NCI-H1694 (cell line): ENCODE measurements around the gene PTPN6.
"Not testable (repeated sequence)": the region's sequence is repeated elsewhere in the genome, so short reads cannot be mapped to it uniquely, and the experiment has no call there.

Experiments used
- DNase-seq: peaks from one replicate; lab custom pipeline; 2025; lab: John Stamatoyannopoulos, UW

PTPN6 gene

DNA sequence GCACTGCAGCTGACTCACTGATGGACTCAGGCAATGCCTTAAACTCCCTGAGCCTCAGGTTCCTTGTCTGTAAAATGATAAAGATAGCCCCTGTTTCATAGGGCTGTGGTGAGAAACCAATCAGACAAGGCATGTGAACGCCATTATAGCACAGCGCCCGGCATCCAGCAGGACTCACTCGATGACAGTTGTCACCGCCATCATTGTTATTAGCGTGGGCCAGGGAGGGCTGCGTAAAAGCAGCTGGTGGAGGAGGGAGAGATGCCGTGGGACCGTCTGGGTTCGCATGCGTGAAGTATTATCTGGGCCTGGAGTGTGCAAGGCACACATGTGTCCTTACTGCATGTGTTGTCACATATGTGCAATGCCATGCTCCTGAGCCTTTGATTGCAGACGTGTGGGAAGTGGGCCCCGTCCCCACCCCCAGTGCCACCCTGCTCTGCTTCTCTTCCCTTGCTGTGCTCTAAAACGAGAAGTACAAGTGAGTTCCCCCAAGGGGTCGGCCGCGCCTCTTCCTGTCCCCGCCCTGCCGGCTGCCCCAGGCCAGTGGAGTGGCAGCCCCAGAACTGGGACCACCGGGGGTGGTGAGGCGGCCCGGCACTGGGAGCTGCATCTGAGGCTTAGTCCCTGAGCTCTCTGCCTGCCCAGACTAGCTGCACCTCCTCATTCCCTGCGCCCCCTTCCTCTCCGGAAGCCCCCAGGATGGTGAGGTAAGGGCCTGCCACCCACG, at the start of gene PTPN6:
PTPN6 (plus strand) TSS at position 546 of the 730 bp plus-strand sequence; CDS start at position 703, 157 bp downstream.
- no peak for DNase-seq

DNA sequence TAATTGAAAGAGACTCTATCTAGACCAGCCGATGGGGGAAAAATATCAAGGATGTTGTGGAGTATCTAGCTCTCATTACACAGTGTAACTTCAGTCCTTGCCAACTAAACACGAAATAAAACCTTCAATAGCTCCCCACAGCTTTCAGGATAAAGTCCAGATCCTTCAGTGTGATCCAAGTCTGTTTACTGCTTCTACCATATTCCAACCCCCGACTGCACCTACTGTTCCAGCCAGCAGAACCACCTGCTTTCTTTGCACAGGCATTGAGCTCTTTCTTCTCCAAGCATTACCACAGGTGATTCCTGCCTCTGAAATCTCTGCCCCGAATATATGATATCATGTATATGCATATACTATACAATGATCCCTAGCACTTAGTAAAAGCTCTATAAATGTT, 48.7 kb upstream of the PTPN6 start:
- DNase-seq: no peak

DNA sequence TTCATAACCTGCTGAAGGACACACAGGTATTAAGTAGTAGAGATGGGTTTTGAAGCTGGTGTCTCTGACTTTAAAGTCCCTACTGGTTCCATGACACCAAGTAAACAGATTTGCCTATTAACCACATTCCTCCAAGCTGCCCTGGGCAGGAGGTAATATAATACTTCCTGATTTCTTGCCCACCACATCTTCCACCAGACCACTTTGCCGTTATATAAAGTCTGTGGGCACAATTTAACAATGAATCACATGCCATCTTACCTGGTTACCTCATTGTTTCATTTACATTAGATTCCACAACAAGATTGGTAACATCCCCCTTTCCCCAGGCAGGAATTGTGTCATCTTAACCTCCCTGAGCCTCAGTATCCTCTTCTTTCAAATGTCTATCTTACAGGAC, 47.4 kb upstream of the PTPN6 start:
- DNase-seq: no peak

DNA sequence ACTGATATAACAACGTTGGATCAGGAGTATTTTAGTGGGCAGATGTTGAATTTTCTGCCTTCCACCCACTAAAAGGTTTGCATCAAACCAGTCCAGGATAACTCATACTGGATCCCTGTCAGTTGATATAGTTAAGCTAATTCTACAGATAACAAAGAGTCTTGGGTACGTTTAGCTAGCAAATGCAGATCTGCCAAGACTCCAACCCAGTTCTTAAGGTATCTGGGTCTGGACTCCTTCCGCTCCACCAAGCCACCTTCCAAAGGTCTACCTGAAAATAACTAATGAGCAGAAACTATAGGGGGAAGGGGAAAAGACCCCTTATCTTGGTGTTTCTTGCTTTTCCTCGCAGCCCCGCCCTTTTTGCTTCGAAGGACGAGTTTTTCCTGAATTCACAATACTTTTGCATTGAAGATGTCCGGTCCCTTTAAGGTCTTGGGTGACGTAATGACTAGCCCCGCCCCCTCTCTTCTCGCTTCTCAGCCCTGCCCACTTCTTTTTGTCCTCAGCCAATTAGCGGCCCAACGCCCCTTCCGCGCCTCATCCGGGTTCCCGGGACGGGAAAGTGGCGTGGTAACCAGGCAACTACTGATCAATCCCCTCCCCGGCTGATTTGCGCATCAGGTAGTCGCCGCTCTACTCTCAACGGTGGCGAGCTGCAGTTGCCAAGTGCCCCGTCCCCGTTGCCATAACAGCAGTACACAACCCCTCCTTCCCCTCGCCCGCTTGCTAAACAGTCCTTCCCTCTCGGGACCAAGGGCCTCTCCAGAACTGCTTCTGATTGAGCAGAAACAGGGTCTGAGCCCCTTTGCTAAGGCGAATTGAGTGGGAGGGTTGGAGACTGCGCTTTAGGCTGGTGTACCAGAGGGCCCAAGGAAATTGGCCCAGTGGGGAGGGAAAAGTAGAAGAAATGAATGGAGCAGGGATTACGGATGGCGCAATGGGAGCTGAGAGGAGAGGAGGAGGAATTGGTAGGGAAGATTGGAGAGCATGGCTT, 46.6 kb upstream of the PTPN6 start, which contains the start of gene LRRC23:
LRRC23 (plus strand) TSS at position 543 of the 997 bp plus-strand sequence. CDS start 812 bp downstream, outside the sequence.
- peak; percentile 99 for DNase-seq

DNA sequence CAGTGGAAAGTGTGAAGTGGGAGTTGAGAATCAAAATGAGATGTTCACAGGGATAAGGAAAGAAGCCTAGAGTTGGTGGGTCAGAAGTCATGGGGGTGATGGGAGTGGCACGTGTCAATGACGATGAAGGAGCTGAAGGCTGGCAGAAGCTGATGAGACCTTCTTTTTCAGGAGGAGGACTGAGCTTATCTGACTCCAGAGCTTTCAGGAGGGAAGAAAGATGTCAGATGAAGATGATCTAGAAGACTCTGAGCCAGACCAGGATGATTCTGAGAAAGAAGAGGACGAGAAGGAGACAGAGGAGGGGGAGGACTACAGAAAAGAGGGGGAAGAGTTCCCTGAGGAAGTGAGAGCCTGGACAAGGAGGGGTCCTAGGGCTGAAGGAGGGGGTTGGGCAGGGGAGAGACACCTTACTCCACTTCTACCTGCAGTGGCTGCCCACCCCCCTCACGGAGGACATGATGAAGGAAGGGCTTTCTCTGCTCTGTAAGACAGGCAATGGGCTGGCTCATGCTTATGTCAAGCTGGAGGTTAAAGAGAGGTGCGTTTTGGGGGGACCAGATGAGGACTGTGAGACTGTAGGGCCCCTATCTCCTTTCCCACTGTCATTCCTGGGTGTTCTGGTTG, 45.6 kb upstream of the PTPN6 start:
- no peak for DNase-seq

DNA sequence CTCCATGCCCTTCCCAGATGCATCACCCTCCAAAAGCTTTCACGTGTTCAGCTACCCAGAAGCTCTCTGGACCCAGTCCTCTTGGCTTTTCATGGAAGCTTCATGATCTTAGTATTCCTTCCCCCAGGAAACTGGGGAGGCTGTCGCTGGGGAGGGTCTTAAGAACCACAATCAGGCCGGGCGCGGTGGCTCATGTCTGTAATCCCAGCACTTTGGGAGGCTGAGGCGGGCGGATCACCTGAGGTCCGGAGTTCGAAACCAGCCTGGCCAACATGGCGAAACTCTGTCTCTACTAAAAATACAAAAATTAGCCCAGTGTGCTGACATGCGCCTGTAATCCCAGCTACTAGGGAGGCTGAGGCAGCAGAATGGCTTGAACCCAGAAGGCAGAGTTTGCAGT, 43.0 kb upstream of the PTPN6 start:
- DNase-seq: not testable (repeated sequence)

DNA sequence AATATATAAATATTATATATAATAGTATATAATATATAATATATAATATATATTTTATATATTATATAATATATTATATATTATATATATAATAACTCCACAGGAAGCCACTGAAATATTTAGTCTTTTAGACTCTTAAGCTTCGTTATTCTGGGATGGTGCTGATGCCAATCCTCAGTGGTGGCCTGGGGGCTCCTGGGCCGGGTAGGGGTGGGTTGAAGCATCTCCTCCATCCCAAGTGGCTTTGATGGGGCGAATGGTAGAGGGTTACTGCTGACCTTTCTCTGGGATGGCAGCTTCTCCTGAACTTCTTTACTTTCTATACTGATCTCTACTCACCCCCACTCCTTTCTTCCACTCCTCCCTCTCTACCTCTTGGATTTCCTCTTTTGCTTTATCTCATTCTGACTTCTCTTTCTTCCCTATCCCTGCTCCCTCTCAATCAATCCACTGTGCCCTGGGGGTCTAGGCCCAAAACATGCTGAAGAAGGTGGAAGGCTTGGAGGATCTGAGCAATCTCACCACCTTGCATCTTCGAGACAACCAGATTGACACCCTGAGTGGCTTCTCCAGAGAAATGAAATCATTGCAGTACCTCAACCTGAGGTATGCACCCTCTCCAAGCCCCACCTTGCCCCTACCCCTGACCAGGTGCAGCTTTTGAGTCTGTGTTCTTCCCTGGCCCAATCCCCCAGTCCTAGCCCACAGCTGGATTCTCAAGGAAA, 41.6 kb upstream of the PTPN6 start:
- no peak for DNase-seq

DNA sequence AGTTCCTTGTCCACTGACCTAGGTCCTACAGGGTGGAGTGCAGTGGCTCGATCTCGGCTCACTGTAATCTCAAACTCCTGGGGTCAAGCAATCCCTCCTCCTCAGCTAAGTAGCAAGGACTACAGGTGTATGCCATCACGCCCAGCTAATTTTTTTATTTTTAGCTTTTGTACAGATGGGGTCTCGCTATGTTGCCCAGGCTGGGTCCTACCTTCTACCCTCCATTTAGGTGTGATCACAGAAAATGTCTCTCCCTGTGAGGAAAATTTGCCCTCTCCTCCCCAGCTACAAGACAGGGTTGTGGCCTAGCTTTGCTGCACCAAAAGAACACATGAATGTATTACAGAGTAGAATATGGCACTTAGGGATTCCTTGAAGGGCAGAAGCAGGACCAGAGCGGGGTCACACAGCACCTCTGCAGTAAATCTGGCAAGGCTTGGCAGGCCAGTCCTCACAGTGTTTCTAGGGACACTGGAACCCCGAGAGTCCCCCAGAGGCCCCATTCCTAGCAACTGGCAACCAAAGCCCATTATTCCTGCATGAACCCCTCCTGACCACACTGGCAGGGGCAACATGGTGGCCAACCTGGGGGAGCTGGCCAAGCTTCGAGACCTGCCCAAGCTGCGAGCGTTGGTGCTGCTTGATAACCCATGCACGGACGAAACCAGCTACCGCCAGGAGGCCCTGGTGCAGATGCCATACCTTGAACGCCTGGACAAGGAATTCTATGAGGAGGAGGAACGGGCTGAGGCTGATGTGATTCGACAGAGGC, 38.8 kb upstream of the PTPN6 start:
- no peak for DNase-seq

DNA sequence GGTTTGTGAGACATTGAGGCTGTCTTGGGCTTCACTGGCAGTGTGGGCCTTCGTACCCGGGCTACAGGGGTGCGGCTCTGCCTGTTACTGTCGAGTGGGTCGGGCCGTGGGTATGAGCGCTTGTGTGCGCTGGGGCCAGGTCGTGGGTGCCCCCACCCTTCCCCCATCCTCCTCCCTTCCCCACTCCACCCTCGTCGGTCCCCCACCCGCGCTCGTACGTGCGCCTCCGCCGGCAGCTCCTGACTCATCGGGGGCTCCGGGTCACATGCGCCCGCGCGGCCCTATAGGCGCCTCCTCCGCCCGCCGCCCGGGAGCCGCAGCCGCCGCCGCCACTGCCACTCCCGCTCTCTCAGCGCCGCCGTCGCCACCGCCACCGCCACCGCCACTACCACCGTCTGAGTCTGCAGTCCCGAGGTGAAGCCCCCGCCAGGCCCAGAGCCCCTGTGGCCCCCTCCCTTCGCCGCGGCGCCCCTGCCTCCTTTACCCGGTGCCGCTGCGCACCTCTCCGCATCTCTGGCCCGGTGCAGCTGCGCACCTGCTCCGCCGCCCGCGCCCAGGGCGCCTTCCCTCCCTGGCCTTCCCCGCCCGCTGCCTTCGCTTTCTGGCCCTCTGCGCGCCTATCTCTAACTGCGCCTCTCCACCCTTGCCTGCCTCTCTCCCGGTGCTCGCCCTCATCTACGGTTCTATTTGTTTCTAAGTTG, 36.8 kb upstream of the PTPN6 start, which contains the start of gene ENO2:
ENO2 (plus strand) TSS at position 335 of the 701 bp plus-strand sequence. CDS start 1,253 bp downstream, outside the sequence.
- peak; percentile 33 for DNase-seq

DNA sequence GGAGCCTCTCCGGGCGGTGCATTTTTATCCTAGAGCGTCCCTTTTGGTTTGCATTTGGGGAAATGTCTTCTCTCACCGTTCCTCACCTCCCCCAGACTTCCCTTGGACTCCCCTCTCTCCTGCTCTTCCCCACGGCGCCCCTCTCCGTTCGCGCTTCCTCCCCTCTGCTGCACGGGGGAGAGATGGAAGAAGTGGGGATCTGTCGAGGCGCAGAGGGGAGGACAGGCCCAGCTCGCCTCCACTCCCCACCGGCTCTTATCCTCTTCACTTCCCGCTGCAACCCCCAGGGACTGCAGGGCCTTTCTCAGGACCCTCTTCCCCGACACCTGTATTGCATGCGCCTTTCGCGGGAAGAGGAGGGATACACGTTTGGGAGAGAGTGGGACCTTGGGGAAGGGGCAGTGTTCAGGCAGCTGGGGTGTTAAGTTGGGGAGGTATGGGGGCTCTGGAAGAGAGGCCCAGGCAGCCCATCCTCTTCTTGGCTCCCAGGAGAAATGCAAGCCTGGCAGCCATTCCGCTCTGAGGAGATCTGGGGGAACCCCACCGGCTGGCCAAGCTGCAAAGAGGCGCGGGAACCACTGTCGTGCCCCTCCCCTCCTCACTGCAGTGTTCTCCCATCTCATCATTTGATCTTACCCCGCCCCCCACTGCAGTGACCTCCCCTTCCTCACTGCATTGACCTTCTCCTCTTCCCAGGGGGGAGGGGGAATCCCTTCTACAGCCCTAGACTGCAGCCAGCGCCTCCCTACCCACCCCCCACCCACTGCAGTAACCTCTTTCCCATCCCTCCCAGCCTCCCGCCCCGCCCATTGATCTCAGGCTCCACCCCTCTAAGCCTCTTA, 36.0 kb upstream of the PTPN6 start:
- no peak for DNase-seq

DNA sequence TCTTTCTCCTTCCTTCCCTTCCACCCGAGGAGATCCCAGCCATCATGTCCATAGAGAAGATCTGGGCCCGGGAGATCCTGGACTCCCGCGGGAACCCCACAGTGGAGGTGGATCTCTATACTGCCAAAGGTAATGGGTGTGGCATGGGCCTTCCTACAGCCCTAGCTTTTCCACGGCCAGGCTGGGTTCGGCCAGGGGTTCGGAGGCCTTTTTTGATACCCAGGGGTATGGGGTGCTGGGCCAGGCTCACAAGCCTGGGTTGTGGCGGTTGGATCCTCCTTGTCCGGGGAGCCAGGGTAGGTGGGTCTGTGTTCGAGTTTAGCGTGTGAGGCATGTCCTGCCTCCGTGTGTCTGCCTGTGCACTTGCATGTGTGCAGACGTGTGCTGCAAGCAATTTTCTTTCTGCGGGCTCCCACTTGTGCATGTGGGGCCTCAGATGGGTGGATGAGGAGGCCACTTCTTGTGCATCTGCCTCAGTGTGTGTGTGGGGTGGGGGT, 35.3 kb upstream of the PTPN6 start:
- no peak for DNase-seq

DNA sequence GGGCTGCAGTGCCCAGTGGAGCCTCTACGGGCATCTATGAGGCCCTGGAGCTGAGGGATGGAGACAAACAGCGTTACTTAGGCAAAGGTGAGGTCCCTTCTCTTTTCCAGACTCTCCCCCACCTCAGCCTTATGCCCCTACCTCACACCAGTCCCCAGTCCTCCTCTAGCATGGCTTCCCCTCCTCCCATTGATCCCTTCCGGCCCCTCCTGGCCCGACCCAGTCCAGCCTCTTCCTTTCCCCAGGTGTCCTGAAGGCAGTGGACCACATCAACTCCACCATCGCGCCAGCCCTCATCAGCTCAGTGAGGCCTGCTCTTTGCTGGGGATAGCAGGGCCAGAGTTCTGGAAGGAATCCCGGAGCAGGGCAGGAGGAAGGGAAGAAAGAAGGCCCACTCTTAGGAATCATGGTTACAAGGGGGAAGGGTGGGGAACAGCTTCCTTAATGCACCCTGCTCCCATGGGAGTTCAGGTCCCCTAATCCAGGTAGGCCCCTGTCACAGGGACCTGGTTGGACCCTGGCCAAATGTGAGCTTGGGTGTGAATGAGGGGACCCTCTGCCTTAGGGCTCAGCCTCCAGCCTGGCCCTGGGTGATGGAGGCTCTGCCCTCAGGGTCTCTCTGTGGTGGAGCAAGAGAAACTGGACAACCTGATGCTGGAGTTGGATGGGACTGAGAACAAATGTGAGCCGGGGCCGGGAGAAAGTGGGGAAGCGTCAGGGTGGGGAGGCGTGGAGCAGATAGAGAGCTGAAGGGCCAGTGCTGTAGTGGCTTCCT, 34.5 kb upstream of the PTPN6 start:
- no peak for DNase-seq

DNA sequence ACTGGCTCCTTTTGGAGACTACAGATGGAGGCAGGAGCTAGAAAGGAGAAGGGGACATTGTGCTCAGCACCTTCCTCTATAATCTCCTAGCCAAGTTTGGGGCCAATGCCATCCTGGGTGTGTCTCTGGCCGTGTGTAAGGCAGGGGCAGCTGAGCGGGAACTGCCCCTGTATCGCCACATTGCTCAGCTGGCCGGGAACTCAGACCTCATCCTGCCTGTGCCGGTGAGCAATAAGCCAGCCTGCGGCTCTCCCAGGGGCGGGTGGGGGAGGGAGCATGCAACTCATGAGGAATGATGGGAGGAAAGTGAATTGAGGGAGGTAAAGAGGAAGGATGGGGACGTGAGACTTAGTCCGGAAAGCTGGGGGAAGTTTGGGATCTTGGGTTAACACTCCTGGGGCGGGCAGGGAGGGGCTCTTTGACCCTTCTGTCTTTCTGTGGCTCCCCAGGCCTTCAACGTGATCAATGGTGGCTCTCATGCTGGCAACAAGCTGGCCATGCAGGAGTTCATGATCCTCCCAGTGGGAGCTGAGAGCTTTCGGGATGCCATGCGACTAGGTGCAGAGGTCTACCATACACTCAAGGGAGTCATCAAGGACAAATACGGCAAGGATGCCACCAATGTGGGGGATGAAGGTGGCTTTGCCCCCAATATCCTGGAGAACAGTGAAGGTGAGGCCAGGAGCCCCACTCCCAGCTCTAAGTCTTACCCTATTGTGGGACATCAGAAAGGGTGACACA, 33.5 kb upstream of the PTPN6 start:
- no peak for DNase-seq

DNA sequence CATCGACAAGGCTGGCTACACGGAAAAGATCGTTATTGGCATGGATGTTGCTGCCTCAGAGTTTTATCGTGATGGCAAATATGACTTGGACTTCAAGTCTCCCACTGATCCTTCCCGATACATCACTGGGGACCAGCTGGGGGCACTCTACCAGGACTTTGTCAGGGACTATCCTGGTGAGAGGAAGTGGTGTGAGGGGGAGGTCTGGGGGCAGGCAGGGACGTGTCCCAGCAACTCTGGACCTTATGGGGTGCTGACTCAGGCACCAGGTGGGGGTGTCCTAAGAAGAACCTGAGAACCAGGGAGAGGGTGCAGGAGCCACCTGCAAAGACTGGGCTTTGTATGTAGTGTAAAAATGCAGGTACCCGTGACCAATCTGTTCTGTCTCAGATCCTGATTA, 31.6 kb upstream of the PTPN6 start:
- DNase-seq: no peak

DNA sequence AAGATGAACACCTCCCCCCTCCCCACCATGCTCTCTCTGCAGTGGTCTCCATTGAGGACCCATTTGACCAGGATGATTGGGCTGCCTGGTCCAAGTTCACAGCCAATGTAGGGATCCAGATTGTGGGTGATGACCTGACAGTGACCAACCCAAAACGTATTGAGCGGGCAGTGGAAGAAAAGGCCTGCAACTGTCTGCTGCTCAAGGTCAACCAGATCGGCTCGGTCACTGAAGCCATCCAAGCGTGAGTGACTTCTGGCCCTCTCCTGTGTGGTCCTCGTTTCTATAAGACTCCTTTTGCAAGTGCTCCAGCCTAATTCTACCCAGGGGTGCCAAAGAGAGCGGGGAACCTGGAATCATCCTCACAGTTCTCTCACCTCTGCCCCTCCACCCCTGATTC, 29.6 kb upstream of the PTPN6 start:
- DNase-seq: no peak

DNA sequence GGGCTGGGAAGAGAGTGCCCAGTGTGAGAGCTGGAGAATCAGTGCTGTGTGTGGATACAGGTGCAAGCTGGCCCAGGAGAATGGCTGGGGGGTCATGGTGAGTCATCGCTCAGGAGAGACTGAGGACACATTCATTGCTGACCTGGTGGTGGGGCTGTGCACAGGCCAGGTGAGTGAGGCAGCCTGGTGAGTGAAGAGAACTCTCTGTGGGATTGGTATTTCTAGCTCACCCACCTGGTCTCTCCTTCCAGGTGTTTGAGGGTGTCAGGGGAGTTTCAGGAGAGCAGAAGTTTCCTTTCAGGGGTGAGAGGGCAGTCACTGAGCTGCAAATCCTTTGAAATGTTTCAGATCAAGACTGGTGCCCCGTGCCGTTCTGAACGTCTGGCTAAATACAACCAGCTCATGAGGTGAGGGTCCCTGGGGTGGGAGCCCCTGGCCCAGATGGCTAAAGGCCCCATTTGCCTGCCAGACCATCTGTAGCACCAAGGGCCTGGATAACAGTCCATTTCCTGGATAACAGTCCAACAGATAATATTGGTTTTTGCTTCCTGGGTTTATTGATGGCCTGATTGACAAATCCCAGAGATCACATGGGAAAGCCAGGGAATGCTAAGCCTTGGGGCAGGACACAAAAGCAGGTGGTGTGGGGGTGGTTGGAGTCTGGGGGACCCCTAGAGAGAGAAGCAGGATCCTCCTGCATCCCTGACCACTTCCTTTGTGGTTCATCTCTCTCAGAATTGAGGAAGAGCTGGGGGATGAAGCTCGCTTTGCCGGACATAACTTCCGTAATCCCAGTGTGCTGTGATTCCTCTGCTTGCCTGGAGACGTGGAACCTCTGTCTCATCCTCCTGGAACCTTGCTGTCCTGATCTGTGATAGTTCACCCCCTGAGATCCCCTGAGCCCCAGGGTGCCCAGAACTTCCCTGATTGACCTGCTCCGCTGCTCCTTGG, 28.9 kb upstream of the PTPN6 start:
- no peak for DNase-seq
